Panc1 (cell line): ENCODE results near the gene DCTD. TPM values are rescaled to one million over a fixed set of nuclear protein-coding genes. Genes with fewer than 3 reads are reported as not detected.

Source experiments
- ATAC-seq: fragments of 200-7000 bp; cut with Tn5 transposase; 2 replicates; pipeline ENCODE4 v1.9.1; 2020; ENCODE audit warnings: mild to moderate bottlenecking, moderate library complexity
- BruUV-seq: library from RNA; stranded (reverse); fragments of 400-500 nt; replicated peaks from 2 replicates; lab custom pipeline; 2021; lab: Mats Ljungman, UMichigan
- CTCF ChIA-PET: fragments of 300-600 bp; sonication (Branson Sonifier 250); formaldehyde crosslinking; loops from one replicate; lab custom pipeline; 2022; ENCODE audit warnings: antibody characterized with exemption; lab: Charles Lee
- POLR2A ChIA-PET: fragments of 300-600 bp; sonication (Branson Sonifier 250); formaldehyde crosslinking; loops from one replicate; lab custom pipeline; 2022; ENCODE audit warnings: antibody characterized with exemption; lab: Charles Lee
- DNase-seq: peaks from one replicate; pipeline ENCODE4 v3.0.0-alpha.2; 2010; ENCODE audit warnings: low read depth, low spot score
- H3K27ac ChIP-seq: 2 replicates; pipeline ENCODE4 v1.5.1; 2011; ENCODE audit warnings: mild to moderate bottlenecking, low read length, inconsistent platforms
- H3K27me3 ChIP-seq: fragments of 200-500 bp; sonication (Bioruptor generic); 2 replicates; pipeline ENCODE4 v1.6.0; 2014; ENCODE audit warnings: low read length, inconsistent platforms; ENCODE audit not compliant: control insufficient read depth, insufficient read depth
- H3K36me3 ChIP-seq: fragments of 200-500 bp; sonication (Bioruptor generic); 2 replicates; pipeline ENCODE4 v1.5.1; 2014; ENCODE audit warnings: inconsistent platforms, mild to moderate bottlenecking, low read length, moderate library complexity; ENCODE audit not compliant: control insufficient read depth, insufficient read depth
- H3K4me1 ChIP-seq: 2 replicates; pipeline ENCODE4 v1.5.1; 2011; ENCODE audit warnings: inconsistent platforms, mild to moderate bottlenecking, low read length, moderate library complexity; ENCODE audit not compliant: control insufficient read depth, insufficient read depth
- H3K4me3 ChIP-seq, 2 experiments: 2 replicates each; pipeline ENCODE4 v1.5.1; 2011 to 2012; ENCODE audit warnings: low read depth in 2 of 2, low read length in 2 of 2, mild to moderate bottlenecking in 2 of 2, inconsistent platforms in 1 of 2, moderate library complexity in 1 of 2
- H3K9me3 ChIP-seq: fragments of 200-500 bp; sonication (Bioruptor generic); 2 replicates; pipeline ENCODE4 v1.5.1; 2014; ENCODE audit warnings: low read depth, mild to moderate bottlenecking, inconsistent platforms, low read length, moderate library complexity; ENCODE audit not compliant: control insufficient read depth, insufficient read depth
- POLR2AphosphoS5 ChIP-seq: IDR thresholded peaks from 2 replicates; pipeline ENCODE4 v1.6.1; 2012; ENCODE audit warnings: mild to moderate bottlenecking, low read depth, low read length, moderate library complexity
- REST ChIP-seq, 2 experiments: IDR thresholded peaks; 2 replicates each; pipeline ENCODE4 v1.6.1; 2011 to 2012; ENCODE audit warnings: low read depth in 2 of 2, control low read depth in 1 of 2, low read length in 1 of 2, mild to moderate bottlenecking in 1 of 2, moderate library complexity in 1 of 2; ENCODE audit not compliant: insufficient read depth in 1 of 2
- SIN3A ChIP-seq: IDR thresholded peaks from 2 replicates; pipeline ENCODE4 v1.6.1; 2012; ENCODE audit warnings: low read depth, mild to moderate bottlenecking, low read length, moderate library complexity, borderline replicate concordance; ENCODE audit not compliant: insufficient read depth
- TCF7L2 ChIP-seq: IDR thresholded peaks from 2 replicates; pipeline ENCODE4 v1.6.1; 2011; ENCODE audit warnings: mild to moderate bottlenecking, low read depth, low read length, inconsistent platforms
- in situ Hi-C: cut with HindIII; loops from 2 replicates; pipeline ENCODE4 v1.10.0; 2016; ENCODE audit warnings: low sequenced_read_pairs, low pct_unique_long_range_greater_than_20kb
- intact Hi-C: fragments of 100-400 bp; cut with micrococcal nuclease; formaldehyde crosslinking; loops from one replicate; pipeline ENCODE4 v1.10.0; 2022; ENCODE audit not compliant: unreplicated experiment
- total RNA-seq: library from RNA; stranded (reverse); gene quantifications from one replicate; pipeline ENCODE4 v1.2.1, GENCODE V29; 2021; ENCODE audit not compliant: unreplicated experiment
- TF ChIP-seq, protein P1 (sequence below): fragments of 450-650 bp; IDR thresholded peaks from 2 replicates; pipeline ENCODE4 v1.5.1; 2017; ENCODE audit warnings: mild to moderate bottlenecking

Gene DCTD
- total RNA-seq, 1 experiment from 2014 or later = 77.0 TPM

DNA sequence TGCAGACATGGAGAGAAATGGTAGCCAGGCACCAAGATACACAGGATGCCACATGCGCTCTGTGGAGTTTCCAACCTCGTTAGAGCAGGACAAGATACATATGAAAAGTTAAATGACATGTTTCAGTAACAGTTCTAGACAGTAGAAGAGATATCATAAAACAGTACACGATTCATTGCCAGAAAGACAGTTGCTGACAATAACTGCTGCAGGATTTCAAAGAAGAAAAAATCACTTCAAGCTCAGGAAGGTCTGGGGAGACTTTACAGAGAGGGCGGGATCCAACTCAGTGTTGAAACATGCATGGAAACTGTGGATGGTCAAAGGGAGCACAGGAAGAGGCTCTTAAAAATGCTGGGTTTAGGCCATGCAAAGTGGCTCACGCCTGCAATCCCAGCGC, 31.0 kb downstream of the DCTD start:
- H3K27me3 ChIP-seq = no peaks in the 10 kb centered on the region
- DNase-seq (no peak), ATAC-seq (no peak)
- peaks cover 5% of the 10 kb centered on the region; the same call in 1 of the 2 replicates for H3K9me3 ChIP-seq
- no peak overlapping the region for H3K4me3 ChIP-seq
- H3K4me1 ChIP-seq = no peaks in the 10 kb centered on the region
- in situ Hi-C loops = no loop called here
- ChIA-PET CTCF (no interaction called here), POLR2A (no interaction called here)
- no peaks in the 10 kb centered on the region; the same call in 1 of the 2 replicates for H3K36me3 ChIP-seq
- intact Hi-C loops = no loop called here
- BruUV-seq = no TSS peak
- H3K27ac ChIP-seq = no peak overlapping the region
- TF ChIP-seq REST (IDR thresholded peaks at IDR 0.05; ENCODE audit: insufficient read depth in 1 of 2, low read depth in 2 of 2, low read length in 1 of 2) (no peak), TCF7L2 (no peak), SIN3A (no peak), POLR2AphosphoS5 (no peak)
- TF ChIP-seq, protein P1, sequence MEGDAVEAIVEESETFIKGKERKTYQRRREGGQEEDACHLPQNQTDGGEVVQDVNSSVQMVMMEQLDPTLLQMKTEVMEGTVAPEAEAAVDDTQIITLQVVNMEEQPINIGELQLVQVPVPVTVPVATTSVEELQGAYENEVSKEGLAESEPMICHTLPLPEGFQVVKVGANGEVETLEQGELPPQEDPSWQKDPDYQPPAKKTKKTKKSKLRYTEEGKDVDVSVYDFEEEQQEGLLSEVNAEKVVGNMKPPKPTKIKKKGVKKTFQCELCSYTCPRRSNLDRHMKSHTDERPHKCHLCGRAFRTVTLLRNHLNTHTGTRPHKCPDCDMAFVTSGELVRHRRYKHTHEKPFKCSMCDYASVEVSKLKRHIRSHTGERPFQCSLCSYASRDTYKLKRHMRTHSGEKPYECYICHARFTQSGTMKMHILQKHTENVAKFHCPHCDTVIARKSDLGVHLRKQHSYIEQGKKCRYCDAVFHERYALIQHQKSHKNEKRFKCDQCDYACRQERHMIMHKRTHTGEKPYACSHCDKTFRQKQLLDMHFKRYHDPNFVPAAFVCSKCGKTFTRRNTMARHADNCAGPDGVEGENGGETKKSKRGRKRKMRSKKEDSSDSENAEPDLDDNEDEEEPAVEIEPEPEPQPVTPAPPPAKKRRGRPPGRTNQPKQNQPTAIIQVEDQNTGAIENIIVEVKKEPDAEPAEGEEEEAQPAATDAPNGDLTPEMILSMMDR = no peak

- ATAC-seq = no peak
- H3K9me3 ChIP-seq = peaks cover 5% of the 10 kb centered on the region; the same call in 1 of the 2 replicates
Measured at GRCh38 chr4:182885738-182886077, 31.5 kb downstream of the DCTD start.

More at GRCh38 chr4:182885738-182886077, 31.5 kb downstream of the DCTD start:
- H3K27me3 ChIP-seq = no peaks in the 10 kb centered on the region
- no peak overlapping the region for H3K4me3 ChIP-seq
- ChIA-PET POLR2A (no interaction called here), CTCF (no interaction called here)
- TF ChIP-seq SIN3A (no peak), REST (IDR thresholded peaks at IDR 0.05; ENCODE audit: insufficient read depth in 1 of 2, low read depth in 2 of 2, low read length in 1 of 2) (no peak), TCF7L2 (no peak), POLR2AphosphoS5 (no peak)
- TF ChIP-seq, protein P1 = no peak
- in situ Hi-C loops = no loop called here
- no peaks in the 10 kb centered on the region for H3K4me1 ChIP-seq
- H3K36me3 ChIP-seq = no peaks in the 10 kb centered on the region; the same call in 1 of the 2 replicates
- no peak for DNase-seq
- BruUV-seq = no TSS peak
- intact Hi-C loops = no loop called here
- H3K27ac ChIP-seq = no peak overlapping the region
